MCF 10A (cell line): Measurements from ENCODE around the gene POLG. TPM values are rescaled to one million over a fixed set of nuclear protein-coding genes. Genes with fewer than 3 reads are reported as not detected.

Source experiments
- BruUV-seq: library from RNA; stranded (reverse); fragments of 400-500 nt; replicated peaks from 2 replicates; lab custom pipeline; 2021; lab: Mats Ljungman, UMichigan
- CTCF ChIA-PET: fragments of 300-600 bp; sonication (Branson Sonifier 250); formaldehyde crosslinking; extraction: SDS; loops from one replicate; lab custom pipeline; 2021; ENCODE audit warnings: antibody characterized with exemption, inconsistent platforms; lab: Yijun Ruan, JAX
- POLR2A ChIA-PET: fragments of 300-600, 350-650 bp; sonication (Branson Sonifier 250); formaldehyde crosslinking; extraction: SDS; loops from one replicate; lab custom pipeline; 2020; ENCODE audit warnings: antibody characterized with exemption, inconsistent platforms; lab: Yijun Ruan, JAX
- DNase-seq: peaks from one replicate; pipeline ENCODE4 v3.0.0-alpha.2; 2018; ENCODE audit not compliant: unreplicated experiment
- H3K27ac Mint-ChIP-seq: one replicate; pipeline ENCODE4 v1.8.0; 2022; ENCODE audit warnings: mild to moderate bottlenecking, low read depth, mixed read lengths; ENCODE audit not compliant: unreplicated experiment
- H3K27me3 Mint-ChIP-seq: one replicate; pipeline ENCODE4 v1.8.0; 2022; ENCODE audit warnings: mixed read lengths; ENCODE audit not compliant: insufficient read depth, unreplicated experiment
- H3K36me3 Mint-ChIP-seq: one replicate; pipeline ENCODE4 v1.8.0; 2022; ENCODE audit warnings: mild to moderate bottlenecking, moderate library complexity, mixed read lengths; ENCODE audit not compliant: insufficient read depth, unreplicated experiment
- H3K4me1 Mint-ChIP-seq: one replicate; pipeline ENCODE4 v1.8.0; 2022; ENCODE audit warnings: mixed read lengths; ENCODE audit not compliant: insufficient read depth, unreplicated experiment
- H3K4me3 Mint-ChIP-seq: one replicate; pipeline ENCODE4 v1.8.0; 2022; ENCODE audit warnings: mild to moderate bottlenecking, moderate library complexity, mixed read lengths; ENCODE audit not compliant: unreplicated experiment
- H3K9me3 Mint-ChIP-seq: one replicate; pipeline ENCODE4 v1.8.0; 2022; ENCODE audit warnings: mixed read lengths; ENCODE audit not compliant: unreplicated experiment
- intact Hi-C: fragments of 100-400 bp; cut with micrococcal nuclease; formaldehyde crosslinking; loops from 2 replicates; pipeline ENCODE4 v1.14.1; 2022
- total RNA-seq: library from RNA; stranded (reverse); gene quantifications from 2 replicates; pipeline ENCODE4 v1.2.3, GENCODE V29; 2022
- TF ChIP-seq, protein P1 (sequence below): fragments of 200-600 bp; IDR thresholded peaks from one replicate; pipeline ENCODE4 v1.8.0; 2022; ENCODE audit warnings: antibody characterized with exemption, mild to moderate bottlenecking; ENCODE audit not compliant: unreplicated experiment

The POLG gene
- total RNA-seq, 1 experiment from 2014 or later, result 62.2 TPM

DNA sequence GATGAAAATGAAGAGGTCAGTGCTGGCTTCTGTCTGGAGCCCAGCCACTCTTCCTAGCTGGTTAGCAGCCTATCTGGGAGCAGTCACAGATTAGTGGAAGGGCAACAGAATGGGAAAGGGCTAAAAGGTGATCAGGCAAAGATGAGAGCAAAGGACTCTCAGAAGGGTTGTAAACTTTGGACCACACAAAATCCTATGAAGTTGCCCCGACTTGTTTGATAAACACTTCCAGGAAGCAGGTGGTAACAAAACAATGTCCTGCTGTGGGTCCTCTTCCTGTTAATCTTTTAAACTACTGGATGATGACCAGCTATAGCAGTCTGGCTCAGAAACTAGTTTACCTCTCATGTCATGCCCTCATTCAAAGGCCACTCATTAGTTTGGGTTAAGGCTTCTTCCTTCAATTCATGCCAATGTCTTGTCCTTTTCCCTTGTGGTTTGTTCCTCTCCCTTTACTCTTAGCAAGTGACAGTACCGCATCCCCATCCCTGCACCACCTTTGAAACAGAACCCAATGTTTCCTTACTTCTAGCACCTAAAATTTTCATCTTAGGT, 19.2 kb downstream of the POLG start:
- intact Hi-C loops, result no loop called here
- BruUV-seq, result no TSS peak
- ChIA-PET CTCF (interaction anchor here (2.9 kb wide), 1 partner anchor 108 kb away, joined by 10 read pairs; no protein-coding TSS in a partner anchor), POLR2A (interaction anchor here (0.6 kb wide), 1 partner anchor 154 kb away, joined by 3 read pairs; no protein-coding TSS in a partner anchor)
- Mint-ChIP-seq H3K4me3 (no peak overlapping the region), H3K36me3 (peaks cover 80% of the 10 kb centered on the region), H3K27ac (no peak overlapping the region), H3K9me3 (no peaks in the 10 kb centered on the region), H3K27me3 (no peaks in the 10 kb centered on the region), H3K4me1 (no peaks in the 10 kb centered on the region)
- TF ChIP-seq, protein P1, sequence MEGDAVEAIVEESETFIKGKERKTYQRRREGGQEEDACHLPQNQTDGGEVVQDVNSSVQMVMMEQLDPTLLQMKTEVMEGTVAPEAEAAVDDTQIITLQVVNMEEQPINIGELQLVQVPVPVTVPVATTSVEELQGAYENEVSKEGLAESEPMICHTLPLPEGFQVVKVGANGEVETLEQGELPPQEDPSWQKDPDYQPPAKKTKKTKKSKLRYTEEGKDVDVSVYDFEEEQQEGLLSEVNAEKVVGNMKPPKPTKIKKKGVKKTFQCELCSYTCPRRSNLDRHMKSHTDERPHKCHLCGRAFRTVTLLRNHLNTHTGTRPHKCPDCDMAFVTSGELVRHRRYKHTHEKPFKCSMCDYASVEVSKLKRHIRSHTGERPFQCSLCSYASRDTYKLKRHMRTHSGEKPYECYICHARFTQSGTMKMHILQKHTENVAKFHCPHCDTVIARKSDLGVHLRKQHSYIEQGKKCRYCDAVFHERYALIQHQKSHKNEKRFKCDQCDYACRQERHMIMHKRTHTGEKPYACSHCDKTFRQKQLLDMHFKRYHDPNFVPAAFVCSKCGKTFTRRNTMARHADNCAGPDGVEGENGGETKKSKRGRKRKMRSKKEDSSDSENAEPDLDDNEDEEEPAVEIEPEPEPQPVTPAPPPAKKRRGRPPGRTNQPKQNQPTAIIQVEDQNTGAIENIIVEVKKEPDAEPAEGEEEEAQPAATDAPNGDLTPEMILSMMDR, result no peak
- DNase-seq, result no peak

DNA sequence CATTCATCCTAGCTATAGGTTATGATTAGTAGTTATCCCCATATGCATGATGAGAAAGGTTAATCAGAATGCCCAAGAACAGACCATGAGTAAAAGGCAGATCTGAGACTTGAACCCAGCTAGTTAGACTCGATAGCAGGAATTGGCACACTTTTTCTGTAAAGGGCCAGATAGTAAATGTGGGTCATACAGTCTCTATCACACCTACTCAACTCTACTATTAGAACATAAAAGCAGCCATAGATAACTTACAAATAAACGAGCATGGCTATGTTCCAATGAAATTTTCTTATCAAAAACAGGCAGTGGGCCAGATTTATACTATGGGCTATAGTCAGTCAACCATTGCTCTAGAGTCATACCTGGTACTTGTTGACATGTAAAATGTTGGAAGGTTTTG, 24.6 kb downstream of the POLG start:
- H3K4me1 Mint-ChIP-seq, result peaks cover 7% of the 10 kb centered on the region
- intact Hi-C loops, result no loop called here
- no peaks in the 10 kb centered on the region for H3K27me3 Mint-ChIP-seq
- no peak overlapping the region for H3K27ac Mint-ChIP-seq
- CTCF ChIA-PET, result no interaction called here
- TF ChIP-seq, protein P1, result no peak
- BruUV-seq, result no TSS peak
- no peak for DNase-seq
- POLR2A ChIA-PET, result no interaction called here
- no peak overlapping the region for H3K4me3 Mint-ChIP-seq
- no peaks in the 10 kb centered on the region for H3K9me3 Mint-ChIP-seq
- peaks cover 39% of the 10 kb centered on the region for H3K36me3 Mint-ChIP-seq

DNA sequence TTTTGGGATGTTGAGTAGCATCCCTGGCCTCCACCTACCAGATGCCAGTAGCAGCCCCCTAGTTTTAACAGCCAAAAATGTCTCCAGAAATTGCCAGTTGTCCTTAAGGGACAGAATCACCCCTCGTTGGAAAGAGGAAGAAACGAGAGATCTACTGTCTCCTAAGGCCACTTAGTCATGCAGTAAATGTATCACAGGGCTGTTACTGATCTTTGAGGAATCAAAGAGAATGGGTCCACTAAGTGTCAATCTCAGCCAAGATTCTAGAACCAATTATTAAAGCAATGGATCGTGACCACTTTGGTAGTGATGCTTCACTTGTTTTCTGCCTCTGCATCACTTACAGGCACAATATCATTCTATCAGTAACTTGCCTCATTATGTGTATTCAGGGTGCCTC, 26.4 kb downstream of the POLG start:
- H3K9me3 Mint-ChIP-seq, result no peaks in the 10 kb centered on the region
- H3K4me3 Mint-ChIP-seq, result no peak overlapping the region
- H3K27me3 Mint-ChIP-seq, result no peaks in the 10 kb centered on the region
- TF ChIP-seq, protein P1, result no peak
- ChIA-PET CTCF (no interaction called here), POLR2A (no interaction called here)
- no peak overlapping the region for H3K27ac Mint-ChIP-seq
- no TSS peak for BruUV-seq
- no peak for DNase-seq
- peaks cover 34% of the 10 kb centered on the region for H3K36me3 Mint-ChIP-seq
- H3K4me1 Mint-ChIP-seq, result peaks cover 7% of the 10 kb centered on the region
- intact Hi-C loops, result no loop called here

DNA sequence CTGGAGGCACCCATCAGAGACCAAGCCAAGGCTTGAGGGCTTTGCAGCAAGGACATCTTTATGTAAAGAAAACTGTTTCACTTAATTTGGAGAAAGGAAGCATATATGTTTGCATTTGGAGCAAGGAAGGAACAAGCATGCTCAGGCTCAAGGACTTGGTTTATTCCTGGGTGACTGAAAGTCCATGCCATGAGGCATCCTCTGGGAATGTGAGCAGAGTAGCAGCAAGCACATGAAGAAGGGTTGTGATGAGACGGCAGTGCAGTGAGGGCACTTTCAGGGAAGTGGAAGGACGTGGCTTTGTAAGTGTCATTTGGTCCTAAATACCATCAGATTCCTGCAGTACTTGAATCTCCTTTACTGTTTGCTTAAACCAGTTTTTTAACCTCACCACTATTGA, 26.8 kb downstream of the POLG start:
- POLR2A ChIA-PET, result interaction anchor here (0.6 to 2.7 kb wide), 3 partner anchors 9 to 105 kb away, joined by 3 to 8 read pairs (median 3); no protein-coding TSS in a partner anchor
- Mint-ChIP-seq H3K27ac (no peak overlapping the region), H3K9me3 (no peaks in the 10 kb centered on the region), H3K4me3 (no peak overlapping the region), H3K4me1 (peaks cover 7% of the 10 kb centered on the region), H3K36me3 (peaks cover 34% of the 10 kb centered on the region), H3K27me3 (no peaks in the 10 kb centered on the region)
- CTCF ChIA-PET, result interaction anchor here (1.5 kb wide), 1 partner anchor 101 kb away, joined by 11 read pairs; no protein-coding TSS in a partner anchor
- TF ChIP-seq, protein P1, result no peak
- BruUV-seq, result no TSS peak
- DNase-seq, result no peak
- intact Hi-C loops, result no loop called here
